Measurements from ENCODE around the gene GMDS. TPM values are rescaled to one million over a fixed set of nuclear protein-coding genes. Genes with fewer than 3 reads are reported as not detected.
A peak's percentile ranks its signal among the peaks of the same experiment; 100 is the strongest.

GMDS gene
- total and polyA plus RNA-seq, 2 of the 13 experiments (the other 11 are each of a cell fraction or from before 2014, with no cell fraction given), result 64.4 to 112 TPM

DNA sequence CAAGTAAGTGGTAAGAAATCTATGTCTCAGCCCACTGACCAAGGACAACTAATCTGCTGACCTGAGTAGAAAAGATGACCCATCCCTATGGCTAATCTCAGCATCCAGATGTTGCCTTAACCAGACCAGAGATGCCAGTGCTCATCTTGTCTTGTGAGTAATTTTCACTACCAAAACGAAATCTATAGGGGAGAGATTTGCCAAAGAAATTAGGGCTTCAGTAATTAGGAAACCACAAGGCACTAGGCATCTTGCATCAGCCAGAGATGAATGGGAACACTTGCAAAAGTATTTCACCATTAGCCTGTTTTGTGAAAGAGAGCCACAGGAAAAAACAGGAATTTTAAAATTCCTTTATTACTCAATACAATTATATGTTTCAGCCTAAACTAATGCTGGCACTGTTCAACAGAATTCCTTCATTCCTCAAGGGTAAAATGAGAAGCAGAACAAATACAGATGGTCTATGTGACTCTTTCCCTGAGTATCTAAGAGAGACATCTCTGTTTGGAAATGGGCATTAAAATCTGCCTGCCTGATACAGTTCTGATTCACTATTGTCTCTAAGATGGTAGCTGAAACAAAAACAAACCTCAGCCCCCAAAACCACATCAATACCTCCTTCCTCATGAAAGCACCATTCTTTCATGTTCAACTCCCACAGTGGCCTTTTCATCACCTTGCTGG lies 87.8 kb downstream of the GMDS start:
- Histone ChIP-seq H3K4me3 (replicated peaks in 1 of 3; ENCODE audit: insufficient read depth in 1 of 3, low read depth in 2 of 3, low read length in 3 of 3) (no peak overlapping the region), H4K20me1 (ENCODE audit: insufficient read depth, low read length) (peaks cover 24% of the 10 kb centered on the region), H3K4me2 (ENCODE audit: low read depth, low read length) (no peak overlapping the region), H3K4me1 (ENCODE audit: insufficient read depth, low read length) (peaks cover 13% of the 10 kb centered on the region), H3K27ac (ENCODE audit: extremely low read length, insufficient read depth, low read length) (no peak overlapping the region), H2AFZ (ENCODE audit: low read length) (no peak overlapping the region), H3K9me3 (ENCODE audit: low read length) (no peaks in the 10 kb centered on the region), H3K9ac (ENCODE audit: insufficient read depth, low read depth, low read length) (no peak overlapping the region), H3K36me3 (replicated peaks in 1 of 2; ENCODE audit: control insufficient read depth in 1 of 2, insufficient read depth in 2 of 2, low read length in 2 of 2) (no peaks in the 10 kb centered on the region), H3K79me2 (ENCODE audit: insufficient read depth, low read length) (peaks cover 94% of the 10 kb centered on the region), H3K27me3 (ENCODE audit: control insufficient read depth in 1 of 2, insufficient read depth in 2 of 2, low read length in 2 of 2) (no peaks in the 10 kb centered on the region)
- ChIA-PET POLR2A (no interaction called here), CTCF (ENCODE audit: low intra/inter-chr PET ratio, low total read pairs) (no interaction called here)
- ATAC-seq (no peak), DNase-seq (ENCODE audit: low spot score) (peak; percentile 23), FAIRE-seq (no peak)
- TF ChIP-seq MIXL1 (CRISPR knock-in tag; IDR thresholded peaks at IDR 0.05), result no peak
- no peak for TF ChIP-seq SMC3 (IDR thresholded peaks at IDR 0.05; ENCODE audit: low read length)
- TF ChIP-seq CEBPB (IDR thresholded peaks at IDR 0.05; ENCODE audit: borderline replicate concordance, low read depth, low read length), result peak; percentile 23; the same call in 1 of the 2 replicates
- TF ChIP-seq, protein P1, sequence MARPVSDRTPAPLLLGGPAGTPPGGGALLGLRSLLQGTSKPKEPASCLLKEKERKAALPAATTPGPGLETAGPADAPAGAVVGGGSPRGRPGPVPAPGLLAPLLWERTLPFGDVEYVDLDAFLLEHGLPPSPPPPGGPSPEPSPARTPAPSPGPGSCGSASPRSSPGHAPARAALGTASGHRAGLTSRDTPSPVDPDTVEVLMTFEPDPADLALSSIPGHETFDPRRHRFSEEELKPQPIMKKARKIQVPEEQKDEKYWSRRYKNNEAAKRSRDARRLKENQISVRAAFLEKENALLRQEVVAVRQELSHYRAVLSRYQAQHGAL (CRISPR knock-in tag; IDR thresholded peaks at IDR 0.05; ENCODE audit: not compliant biosample characterization), result no peak
- TF ChIP-seq AHR (CRISPR knock-in tag; IDR thresholded peaks at IDR 0.05), result no peak
- TF ChIP-seq SMYD3 (CRISPR knock-in tag; IDR thresholded peaks at IDR 0.05), result no peak
- TF ChIP-seq, protein P2, sequence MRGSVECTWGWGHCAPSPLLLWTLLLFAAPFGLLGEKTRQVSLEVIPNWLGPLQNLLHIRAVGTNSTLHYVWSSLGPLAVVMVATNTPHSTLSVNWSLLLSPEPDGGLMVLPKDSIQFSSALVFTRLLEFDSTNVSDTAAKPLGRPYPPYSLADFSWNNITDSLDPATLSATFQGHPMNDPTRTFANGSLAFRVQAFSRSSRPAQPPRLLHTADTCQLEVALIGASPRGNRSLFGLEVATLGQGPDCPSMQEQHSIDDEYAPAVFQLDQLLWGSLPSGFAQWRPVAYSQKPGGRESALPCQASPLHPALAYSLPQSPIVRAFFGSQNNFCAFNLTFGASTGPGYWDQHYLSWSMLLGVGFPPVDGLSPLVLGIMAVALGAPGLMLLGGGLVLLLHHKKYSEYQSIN (CRISPR knock-in tag; IDR thresholded peaks at IDR 0.05; ENCODE audit: borderline replicate concordance), result no peak
- TF ChIP-seq, protein P3, sequence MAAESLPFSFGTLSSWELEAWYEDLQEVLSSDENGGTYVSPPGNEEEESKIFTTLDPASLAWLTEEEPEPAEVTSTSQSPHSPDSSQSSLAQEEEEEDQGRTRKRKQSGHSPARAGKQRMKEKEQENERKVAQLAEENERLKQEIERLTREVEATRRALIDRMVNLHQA (CRISPR knock-in tag; IDR thresholded peaks at IDR 0.05), result no peak
- no peak for TF ChIP-seq JARID2 (CRISPR knock-in tag; IDR thresholded peaks at IDR 0.05; ENCODE audit: insufficient replicate concordance)
- peak; percentile 58 for TF ChIP-seq RBM22 (optimal IDR thresholded peaks at IDR 0.05; ENCODE audit: low read length)
- no peak for TF ChIP-seq AGO2 (optimal IDR thresholded peaks at IDR 0.05; ENCODE audit: low read depth, low read length)
- TF ChIP-seq CCDC6 (CRISPR knock-in tag; IDR thresholded peaks at IDR 0.05), result no peak
- TF ChIP-seq, protein P4, sequence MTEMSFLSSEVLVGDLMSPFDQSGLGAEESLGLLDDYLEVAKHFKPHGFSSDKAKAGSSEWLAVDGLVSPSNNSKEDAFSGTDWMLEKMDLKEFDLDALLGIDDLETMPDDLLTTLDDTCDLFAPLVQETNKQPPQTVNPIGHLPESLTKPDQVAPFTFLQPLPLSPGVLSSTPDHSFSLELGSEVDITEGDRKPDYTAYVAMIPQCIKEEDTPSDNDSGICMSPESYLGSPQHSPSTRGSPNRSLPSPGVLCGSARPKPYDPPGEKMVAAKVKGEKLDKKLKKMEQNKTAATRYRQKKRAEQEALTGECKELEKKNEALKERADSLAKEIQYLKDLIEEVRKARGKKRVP (CRISPR knock-in tag; IDR thresholded peaks at IDR 0.05), result peak in 1 of 2 experiments; percentile 38; a peak in 1 of 4 replicates
- TF ChIP-seq, protein P5, sequence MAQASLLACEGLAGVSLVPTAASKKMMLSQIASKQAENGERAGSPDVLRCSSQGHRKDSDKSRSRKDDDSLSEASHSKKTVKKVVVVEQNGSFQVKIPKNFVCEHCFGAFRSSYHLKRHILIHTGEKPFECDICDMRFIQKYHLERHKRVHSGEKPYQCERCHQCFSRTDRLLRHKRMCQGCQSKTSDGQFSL (CRISPR knock-in tag; IDR thresholded peaks at IDR 0.05), result no peak
- TF ChIP-seq, protein P6, sequence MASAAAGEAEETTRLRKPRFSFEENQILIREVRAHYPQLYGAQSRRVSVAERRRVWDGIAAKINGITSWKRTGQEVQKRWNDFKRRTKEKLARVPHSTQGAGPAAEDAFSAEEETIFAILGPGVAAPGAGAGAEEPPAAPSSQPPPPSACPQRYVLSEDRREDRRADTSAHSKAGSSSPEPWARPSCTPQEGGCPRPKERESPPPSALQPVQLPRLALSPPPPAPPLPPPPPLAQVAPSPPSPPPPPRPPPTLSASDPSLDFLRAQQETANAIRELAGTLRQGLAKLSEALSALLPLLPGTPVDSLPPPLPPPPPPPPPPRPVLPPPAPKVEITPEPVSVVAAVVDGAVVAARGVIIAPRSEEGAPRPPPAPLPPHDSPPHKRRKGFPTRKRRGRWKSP (CRISPR knock-in tag; IDR thresholded peaks at IDR 0.05), result no peak
- intact Hi-C loops (cut with micrococcal nuclease; ENCODE audit: unreplicated experiment), result no loop called here
- WGBS (ENCODE audit: low lambda C conversion rate), result 81% methylated on average over 1 of the region's 1 CpG
- in situ Hi-C loops (cut with HindIII; ENCODE audit: extremely low pct_ligation_motif_present, low pct_unique_long_range_greater_than_20kb), result no loop called here
- BruUV-seq (replicated peaks), result no TSS peak
